GM10266 (cell line): ENCODE data around the gene VWA3A.
"Not testable (repeated sequence)": the region's sequence is repeated elsewhere in the genome, so short reads cannot be mapped to it uniquely, and the experiment has no call there.

Experiments
- DNase-seq: peaks from one replicate; pipeline ENCODE4 v3.0.0; 2012; ENCODE audit errors: extremely low spot score
- TF ChIP-seq, protein P1 (sequence below): IDR thresholded peaks from 2 replicates; pipeline ENCODE4 v1.5.1; 2012; ENCODE audit warnings: mild to moderate bottlenecking, low read depth; ENCODE audit not compliant: control insufficient read depth, insufficient read depth; ENCODE audit errors: missing control alignments

Gene VWA3A

DNA sequence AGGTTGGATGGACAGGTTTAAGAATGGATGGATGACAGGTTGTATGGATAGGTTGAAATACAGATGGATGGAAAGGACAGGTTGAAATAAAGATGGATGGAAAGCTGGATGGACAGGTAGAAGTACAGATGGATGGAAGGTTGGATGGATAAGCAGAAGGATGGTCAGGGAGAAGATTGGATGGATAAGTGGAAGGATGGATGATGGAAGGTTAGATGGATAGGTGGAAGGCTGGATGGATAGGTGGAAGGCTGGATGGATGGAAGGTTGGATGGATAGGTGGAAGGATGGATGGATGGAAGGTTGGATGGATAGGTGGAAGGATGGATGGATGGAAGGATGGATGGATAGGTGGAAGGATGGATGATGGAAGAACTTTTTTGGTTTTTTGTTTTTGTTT lies 69.1 kb downstream of the VWA3A start:
- TF ChIP-seq, protein P1, sequence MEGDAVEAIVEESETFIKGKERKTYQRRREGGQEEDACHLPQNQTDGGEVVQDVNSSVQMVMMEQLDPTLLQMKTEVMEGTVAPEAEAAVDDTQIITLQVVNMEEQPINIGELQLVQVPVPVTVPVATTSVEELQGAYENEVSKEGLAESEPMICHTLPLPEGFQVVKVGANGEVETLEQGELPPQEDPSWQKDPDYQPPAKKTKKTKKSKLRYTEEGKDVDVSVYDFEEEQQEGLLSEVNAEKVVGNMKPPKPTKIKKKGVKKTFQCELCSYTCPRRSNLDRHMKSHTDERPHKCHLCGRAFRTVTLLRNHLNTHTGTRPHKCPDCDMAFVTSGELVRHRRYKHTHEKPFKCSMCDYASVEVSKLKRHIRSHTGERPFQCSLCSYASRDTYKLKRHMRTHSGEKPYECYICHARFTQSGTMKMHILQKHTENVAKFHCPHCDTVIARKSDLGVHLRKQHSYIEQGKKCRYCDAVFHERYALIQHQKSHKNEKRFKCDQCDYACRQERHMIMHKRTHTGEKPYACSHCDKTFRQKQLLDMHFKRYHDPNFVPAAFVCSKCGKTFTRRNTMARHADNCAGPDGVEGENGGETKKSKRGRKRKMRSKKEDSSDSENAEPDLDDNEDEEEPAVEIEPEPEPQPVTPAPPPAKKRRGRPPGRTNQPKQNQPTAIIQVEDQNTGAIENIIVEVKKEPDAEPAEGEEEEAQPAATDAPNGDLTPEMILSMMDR = no peak
- DNase-seq = no peak

DNA sequence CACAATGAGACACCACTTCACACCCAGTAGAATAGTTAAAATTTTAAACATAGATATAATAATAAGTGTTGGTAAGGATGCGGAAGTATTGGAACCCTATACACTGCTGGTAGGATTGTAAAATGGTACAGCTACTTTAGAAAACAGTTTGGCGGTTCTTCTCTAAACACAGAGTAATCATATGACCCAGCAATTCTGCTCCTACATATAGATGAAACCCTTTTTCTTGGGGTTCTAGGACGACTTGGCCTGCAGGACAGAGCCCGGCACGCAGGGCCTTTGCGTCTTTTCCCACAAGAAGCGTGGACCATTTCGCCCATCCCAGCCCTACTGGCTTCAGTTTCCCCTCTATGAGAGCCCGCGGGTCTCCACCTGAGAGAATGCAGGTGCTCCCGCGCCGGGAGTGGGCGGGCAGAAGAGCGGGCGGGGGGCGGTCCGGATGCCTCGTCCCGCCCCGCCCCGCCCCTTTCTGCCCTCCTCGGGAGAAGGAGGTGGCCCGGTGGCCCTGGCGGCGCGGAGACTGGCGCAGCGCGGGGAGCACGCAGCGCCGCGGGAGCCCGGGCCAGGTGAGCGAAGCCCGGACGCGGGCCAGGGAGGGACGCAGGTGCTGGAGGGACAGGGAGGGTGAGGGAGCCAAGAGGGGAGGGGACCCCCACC lies 69.8 kb downstream of the VWA3A start, which contains the start of gene SDR42E2:
SDR42E2 (plus strand) TSS at position 508 of the 657 bp plus-strand sequence. CDS start 3,077 bp downstream, outside the sequence.
- no peak for DNase-seq
- TF ChIP-seq, protein P1 = no peak

DNA sequence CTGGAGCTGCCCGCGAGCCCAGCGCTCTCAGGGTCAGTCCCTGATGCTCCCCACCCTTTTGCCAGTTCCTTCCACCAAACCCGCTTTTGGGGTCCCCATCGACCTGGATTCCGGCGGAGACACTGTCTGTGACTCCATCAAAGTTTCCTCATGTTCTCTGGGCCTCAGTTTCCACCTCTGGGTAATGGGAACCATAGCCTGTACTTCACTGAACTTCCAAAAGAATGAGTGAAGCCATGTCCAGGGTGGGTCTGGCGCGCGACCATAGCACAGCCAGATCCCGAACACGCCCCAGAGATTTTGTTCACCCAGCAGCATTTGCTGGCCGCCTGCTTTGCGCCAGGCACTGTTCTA lies 70.3 kb downstream of the VWA3A start:
- no peak for DNase-seq
- TF ChIP-seq, protein P1 = no peak

DNA sequence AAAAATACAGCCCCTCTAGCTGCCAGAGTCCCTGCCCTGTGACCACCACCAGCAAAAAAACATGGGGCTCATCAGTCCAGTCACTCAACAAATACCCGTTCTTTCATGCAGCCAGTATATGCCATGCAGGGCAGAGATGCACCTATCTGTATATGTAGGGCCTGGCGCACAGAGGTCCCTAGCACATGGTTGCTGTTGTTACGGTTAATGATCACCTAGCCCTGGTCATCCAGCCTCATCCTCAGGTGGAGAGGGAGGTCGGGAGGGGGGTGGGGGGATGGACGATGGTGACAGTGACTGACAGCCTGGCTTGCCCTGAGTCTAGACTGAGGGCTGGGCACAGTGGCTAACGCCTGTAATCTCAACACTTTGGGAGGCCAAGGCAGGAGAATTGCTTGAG lies 71.5 kb downstream of the VWA3A start:
- TF ChIP-seq, protein P1 = no peak
- no peak for DNase-seq

DNA sequence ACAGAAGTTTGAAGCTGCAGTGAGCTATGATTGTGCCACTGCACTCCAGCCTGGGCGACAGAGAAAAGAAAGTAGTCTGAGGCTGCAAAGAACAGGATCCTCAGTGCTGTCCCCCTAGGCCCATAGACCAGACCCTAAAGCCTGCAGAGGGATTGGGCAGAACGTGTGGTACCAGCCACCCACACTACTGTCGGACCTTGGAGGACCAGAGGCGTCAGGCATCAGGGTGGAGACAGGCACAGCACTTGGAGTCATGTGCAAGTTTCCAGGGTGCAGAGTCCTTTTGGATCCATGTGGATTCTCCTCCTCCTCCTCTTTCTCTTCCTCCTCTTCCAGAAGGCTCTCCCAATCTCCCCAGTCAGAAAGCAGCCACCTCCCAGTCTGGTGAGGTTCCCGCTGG lies 72.1 kb downstream of the VWA3A start:
- DNase-seq = no peak
- TF ChIP-seq, protein P1 = no peak

DNA sequence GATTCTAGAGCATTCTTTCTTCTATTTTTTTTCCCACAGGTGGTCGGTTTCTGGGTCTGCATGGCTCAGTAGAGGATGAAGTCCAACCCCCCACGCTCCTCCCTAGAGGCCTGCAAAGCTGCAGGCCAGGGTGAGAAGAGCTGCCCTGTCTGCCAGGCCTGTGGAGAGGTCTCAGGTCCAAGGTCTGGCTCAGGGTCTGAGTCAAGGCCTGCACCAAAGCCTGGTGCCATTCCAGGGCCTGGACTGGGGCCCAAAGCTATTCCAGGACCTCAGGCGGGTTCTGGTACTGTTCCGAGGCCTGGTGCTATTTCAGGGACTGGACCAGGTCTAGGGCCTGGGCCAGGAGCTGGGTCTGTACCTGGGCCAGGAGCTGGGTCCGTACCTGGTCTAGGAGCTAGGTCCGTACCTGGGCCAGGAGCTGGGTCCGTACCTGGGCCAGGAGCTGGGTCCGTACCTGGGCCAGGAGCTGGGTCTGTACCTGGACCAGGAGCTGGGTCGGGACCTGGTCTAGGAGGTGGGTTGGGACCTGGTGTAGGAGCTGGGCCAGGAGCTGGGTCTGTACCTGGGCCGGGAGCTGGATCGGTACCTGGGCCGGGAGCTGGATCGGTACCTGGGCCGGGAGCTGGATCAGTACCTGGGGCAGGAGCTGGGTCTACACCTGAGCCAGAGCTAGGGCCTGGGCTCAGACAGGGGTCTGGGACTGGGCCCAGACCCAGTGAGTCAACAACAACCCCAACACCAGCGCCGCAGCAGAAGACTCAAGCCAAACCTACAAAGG lies 73.4 kb downstream of the VWA3A start:
- TF ChIP-seq, protein P1 = no peak
- DNase-seq = no peak

DNA sequence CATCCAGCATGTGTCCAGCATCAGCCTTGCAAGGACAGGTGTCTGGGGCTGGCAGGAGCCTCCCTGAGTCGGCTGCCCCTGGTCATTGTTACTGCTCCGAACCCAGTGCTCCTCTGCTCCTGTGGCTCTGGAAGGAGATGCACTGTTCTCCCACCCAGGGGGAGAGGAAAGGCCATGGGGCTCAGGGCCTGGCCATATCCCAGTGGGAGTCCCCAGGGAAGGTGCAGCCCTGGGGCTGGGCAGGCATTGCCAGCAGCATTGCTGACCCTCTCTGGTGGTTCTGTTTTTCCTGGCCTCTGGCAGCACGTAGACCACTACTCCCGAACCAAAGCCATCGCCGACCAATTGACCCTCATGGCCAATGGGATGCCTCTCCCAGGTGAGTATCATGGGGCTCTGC lies 79.6 kb downstream of the VWA3A start:
- DNase-seq = no peak
- TF ChIP-seq, protein P1 = no peak

DNA sequence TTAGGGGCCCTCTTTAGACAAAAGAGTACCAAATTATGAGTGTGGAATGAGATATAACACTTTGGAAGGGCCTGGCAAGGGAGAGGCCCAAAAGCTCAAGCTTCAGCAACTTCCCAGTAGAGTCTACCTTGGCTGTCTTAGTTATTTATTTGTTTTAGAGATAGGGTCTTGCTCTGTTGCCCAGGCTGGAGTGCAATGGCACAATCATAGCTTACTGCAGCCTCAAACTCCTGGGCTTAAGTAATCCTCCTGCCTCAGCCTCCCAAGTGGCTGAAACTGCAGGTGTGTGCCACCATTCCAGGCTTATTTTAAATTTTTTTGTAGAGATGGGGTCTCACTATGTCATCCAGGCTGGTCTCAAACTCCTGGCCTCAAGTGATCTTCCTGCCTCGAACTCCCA lies 80.3 kb downstream of the VWA3A start:
- DNase-seq = not testable (repeated sequence)
